Naive thymus-derived CD4-positive, alpha-beta T cell (primary cell): ENCODE results near the gene PMM2. TPM values are rescaled to one million over a fixed set of nuclear protein-coding genes. Genes with fewer than 3 reads are reported as not detected.

Experiments
- ATAC-seq: fragments of 150-1000 bp; cut with Tn5 transposase; 2 replicates; pipeline ENCODE4 v1.10.0; 2021; ENCODE audit warnings: mild to moderate bottlenecking, moderate library complexity
- CTCF ChIA-PET: fragments of 350-600 bp; sonication (Branson Sonifier 250); formaldehyde crosslinking; loops from one replicate; lab custom pipeline; 2021; ENCODE audit warnings: antibody characterized with exemption; lab: Charles Lee
- POLR2A ChIA-PET: fragments of 350-600 bp; sonication (Branson Sonifier 250); formaldehyde crosslinking; loops from one replicate; lab custom pipeline; 2021; ENCODE audit warnings: antibody characterized with exemption, inconsistent platforms; lab: Charles Lee
- DNase-seq, 9 donors: peaks; one replicate each; pipeline versions ENCODE4 v3.0.0 to v3.0.0-alpha.2; 2020 to 2022; ENCODE audit warnings: mixed read lengths in 1 of 9
- H3K27ac ChIP-seq: one replicate; pipeline ENCODE4 v1.7.0; 2013; ENCODE audit warnings: mild to moderate bottlenecking, low read depth, low read length, moderate library complexity
- H3K27me3 ChIP-seq, 2 donors: one replicate each; pipeline ENCODE4 v1.7.0; 2013; ENCODE audit warnings: low read length in 2 of 2, mild to moderate bottlenecking in 2 of 2, moderate library complexity in 2 of 2; ENCODE audit not compliant: control insufficient read depth in 2 of 2, insufficient read depth in 2 of 2
- H3K36me3 ChIP-seq, 3 experiments: 1 replicate in 2 of 3; 2 replicates in 1 of 3; pipeline ENCODE4 v1.7.0; 2013; ENCODE audit warnings: low read length in 3 of 3, mild to moderate bottlenecking in 3 of 3, moderate library complexity in 1 of 3; ENCODE audit not compliant: insufficient read depth in 3 of 3, control insufficient read depth in 2 of 3
- H3K4me1 ChIP-seq, 2 donors: one replicate each; pipeline ENCODE4 v1.7.0; 2013; ENCODE audit warnings: low read length in 2 of 2, mild to moderate bottlenecking in 2 of 2, moderate library complexity in 1 of 2; ENCODE audit not compliant: control insufficient read depth in 2 of 2, insufficient read depth in 2 of 2
- H3K4me3 ChIP-seq: 2 replicates; pipeline ENCODE4 v1.7.0; 2013; ENCODE audit warnings: mild to moderate bottlenecking, low read length
- H3K9me3 ChIP-seq, 3 experiments: 1 replicate in 2 of 3; 2 replicates in 1 of 3; pipeline ENCODE4 v1.7.0; 2013; ENCODE audit warnings: low read length in 3 of 3; ENCODE audit not compliant: control insufficient read depth in 2 of 3
- H3K27ac Mint-ChIP-seq, 9 donors: one replicate each; pipeline ENCODE4 v1.8.0; 2020 to 2022; ENCODE audit warnings: mixed read lengths in 9 of 9, mild to moderate bottlenecking in 8 of 9, moderate library complexity in 5 of 9, inconsistent platforms in 2 of 9
- H3K27me3 Mint-ChIP-seq, 5 donors: one replicate each; pipeline ENCODE4 v1.8.0; 2021 to 2022; ENCODE audit warnings: mixed read lengths in 5 of 5, mild to moderate bottlenecking in 1 of 5
- H3K36me3 Mint-ChIP-seq, 5 donors: one replicate each; pipeline ENCODE4 v1.8.0; 2020 to 2022; ENCODE audit warnings: mixed read lengths in 5 of 5, mild to moderate bottlenecking in 3 of 5, inconsistent platforms in 1 of 5
- H3K4me1 Mint-ChIP-seq, 7 donors: one replicate each; pipeline ENCODE4 v1.8.0; 2020 to 2022; ENCODE audit warnings: mixed read lengths in 7 of 7, mild to moderate bottlenecking in 3 of 7, inconsistent platforms in 1 of 7
- H3K4me3 Mint-ChIP-seq, 10 donors: one replicate each; pipeline ENCODE4 v1.8.0; 2020 to 2022; ENCODE audit warnings: mild to moderate bottlenecking in 10 of 10, mixed read lengths in 10 of 10, moderate library complexity in 6 of 10, inconsistent platforms in 2 of 10
- H3K9me3 Mint-ChIP-seq, 11 donors: one replicate each; pipeline ENCODE4 v1.8.0; 2020 to 2022; ENCODE audit warnings: mixed read lengths in 11 of 11, mild to moderate bottlenecking in 4 of 11, inconsistent platforms in 1 of 11, moderate library complexity in 1 of 11
- intact Hi-C, 2 donors: fragments of 100-400 bp; cut with micrococcal nuclease; formaldehyde crosslinking; loops; one replicate each; pipeline ENCODE4 v1.15.1; 2023
- polyA plus RNA-seq, 2 donors: library from polyadenylated mRNA; unstranded; fragments of 300-500 nt; fragmentation: Illumina TruSeq; gene quantifications; one replicate each; pipeline ENCODE4 v1.2.3, GENCODE V29; 2021
- total RNA-seq, 6 experiments: library from RNA in 5 of 6; stranded (reverse) in 5 of 6; gene quantifications; 1 replicate in 5 of 6; 2 replicates in 1 of 6; pipeline ENCODE4 v1.2.3 and lab custom pipeline; 2021 to 2026

The PMM2 gene
- total and polyA plus RNA-seq, 7 experiments from 2014 or later = 18.0 to 52.8 (median 40.9) TPM

DNA sequence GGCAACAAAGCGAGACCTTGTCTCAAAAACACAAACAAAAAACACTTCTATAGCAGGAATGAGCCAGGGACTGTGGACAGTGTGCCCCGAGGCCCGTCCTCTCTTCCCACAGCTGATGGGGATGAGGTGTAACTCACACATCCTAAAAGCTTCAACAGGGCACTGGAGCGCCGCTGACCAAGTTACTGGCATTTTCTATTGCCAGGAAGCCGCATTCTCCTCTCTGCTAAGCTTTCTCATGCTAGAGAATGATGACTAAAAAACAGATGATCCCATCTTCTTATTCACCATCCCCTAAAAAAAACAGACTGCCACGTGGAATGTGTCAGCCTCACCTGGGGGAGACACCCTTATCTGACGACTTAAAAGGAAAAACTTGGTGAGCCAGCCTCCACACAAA lies 54.9 kb downstream of the PMM2 start:
- Mint-ChIP-seq H3K4me1 (peaks cover 10 to 39% (median 21%) of the 10 kb centered on the region in 7 donors), H3K9me3 (peaks cover 0 to 2% (median 0%) of the 10 kb centered on the region in 11 donors), H3K27me3 (no peaks in the 10 kb centered on the region), H3K27ac (peak overlapping the region in 5 of 9 donors; percentile 7 to 64 (median 36)), H3K36me3 (peaks cover 0 to 24% (median 10%) of the 10 kb centered on the region in 5 donors), H3K4me3 (no peak overlapping the region)
- Histone ChIP-seq H3K36me3 (peaks cover 0 to 73% (median 7%) of the 10 kb centered on the region in 3 experiments), H3K27me3 (no peaks in the 10 kb centered on the region), H3K4me3 (no peak overlapping the region), H3K4me1 (no peaks in the 10 kb centered on the region), H3K27ac (no peak overlapping the region), H3K9me3 (no peaks in the 10 kb centered on the region)
- POLR2A ChIA-PET = interaction anchor here (4.2 kb wide), 1 partner anchor 16 kb away, joined by 15 read pairs; the partner anchor contains the start of gene CARHSP1
- intact Hi-C loops = no loop called here
- ATAC-seq (no peak), DNase-seq (no peak)
- CTCF ChIA-PET = no interaction called here

DNA sequence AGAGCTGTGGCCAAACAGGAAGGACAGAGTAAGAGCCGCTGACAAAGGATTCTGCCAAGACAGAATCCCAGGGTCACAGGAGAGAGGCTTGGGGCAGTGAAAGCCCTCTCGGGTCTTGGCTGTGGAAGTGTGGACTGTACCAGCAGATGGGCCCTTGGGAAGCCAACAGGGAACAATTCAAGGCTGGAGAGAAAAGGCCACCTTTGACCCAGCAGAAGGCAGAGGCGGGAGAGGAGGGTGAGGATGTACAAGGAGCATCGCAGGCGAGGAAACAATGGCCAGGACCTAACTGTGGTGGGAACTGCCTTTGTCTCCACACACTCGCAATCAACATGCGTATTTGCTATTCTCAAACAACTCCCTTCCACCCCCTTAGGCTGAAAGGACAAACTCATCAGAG lies 55.5 kb downstream of the PMM2 start:
- no peaks in the 10 kb centered on the region for H3K27me3 Mint-ChIP-seq
- Histone ChIP-seq H3K4me1 (no peaks in the 10 kb centered on the region), H3K27ac (no peak overlapping the region), H3K27me3 (no peaks in the 10 kb centered on the region), H3K9me3 (no peaks in the 10 kb centered on the region), H3K4me3 (no peak overlapping the region), H3K36me3 (peaks cover 0 to 72% (median 7%) of the 10 kb centered on the region in 3 experiments)
- peaks cover 10 to 42% (median 25%) of the 10 kb centered on the region in 7 donors for H3K4me1 Mint-ChIP-seq
- H3K27ac Mint-ChIP-seq = peak overlapping the region in 6 of 9 donors; percentile 7 to 64 (median 48)
- no peak overlapping the region for H3K4me3 Mint-ChIP-seq
- intact Hi-C loops = no loop called here
- DNase-seq (no peak), ATAC-seq (no peak)
- H3K36me3 Mint-ChIP-seq = peaks cover 0 to 28% (median 13%) of the 10 kb centered on the region in 5 donors
- ChIA-PET POLR2A (interaction anchor here (4.2 kb wide), 1 partner anchor 15 kb away, joined by 15 read pairs; the partner anchor contains the start of gene CARHSP1), CTCF (no interaction called here)
- peaks cover 0 to 2% (median 0%) of the 10 kb centered on the region in 11 donors for H3K9me3 Mint-ChIP-seq

DNA sequence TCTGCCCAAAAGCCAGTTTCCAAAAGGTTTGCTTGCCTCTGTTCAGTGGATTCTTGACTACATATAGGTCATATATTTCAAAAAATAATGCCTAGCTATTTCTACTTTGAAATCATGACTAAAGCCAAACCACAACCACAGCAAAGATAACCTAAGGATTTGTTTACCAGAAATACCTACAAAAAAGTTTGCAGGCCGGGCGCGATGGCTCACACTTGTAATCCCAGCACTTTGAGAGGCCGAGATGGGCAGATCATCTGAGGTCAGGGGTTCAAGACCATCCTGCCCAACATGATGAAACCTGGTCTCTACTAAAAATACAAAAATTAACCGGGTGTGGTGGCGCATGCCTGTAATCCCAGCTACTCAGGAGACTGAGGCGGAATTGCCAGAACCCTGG lies 56.0 kb downstream of the PMM2 start:
- Histone ChIP-seq H3K27ac (no peak overlapping the region), H3K27me3 (no peaks in the 10 kb centered on the region), H3K4me3 (no peak overlapping the region), H3K36me3 (peaks cover 0 to 72% (median 7%) of the 10 kb centered on the region in 3 experiments), H3K9me3 (no peaks in the 10 kb centered on the region), H3K4me1 (no peaks in the 10 kb centered on the region)
- ChIA-PET POLR2A (interaction anchor here (4.2 kb wide), 1 partner anchor 15 kb away, joined by 15 read pairs; the partner anchor contains the start of gene CARHSP1), CTCF (interaction anchor here (1.2 kb wide), 1 partner anchor 17 kb away, joined by 3 read pairs; no protein-coding TSS in a partner anchor)
- Mint-ChIP-seq H3K27ac (peak overlapping the region in 4 of 9 donors; percentile 18 to 64 (median 41)), H3K9me3 (peaks cover 0 to 2% (median 0%) of the 10 kb centered on the region in 11 donors), H3K4me3 (no peak overlapping the region), H3K27me3 (no peaks in the 10 kb centered on the region), H3K4me1 (peaks cover 10 to 45% (median 27%) of the 10 kb centered on the region in 7 donors), H3K36me3 (peaks cover 0 to 31% (median 13%) of the 10 kb centered on the region in 5 donors)
- intact Hi-C loops = loop anchor here in 1 of 2 donors (2.0 kb wide), 2 partner anchors 15 to 27 kb away; partner anchors contain the start of gene CARHSP1
- ATAC-seq = no peak
- no peak for DNase-seq

DNA sequence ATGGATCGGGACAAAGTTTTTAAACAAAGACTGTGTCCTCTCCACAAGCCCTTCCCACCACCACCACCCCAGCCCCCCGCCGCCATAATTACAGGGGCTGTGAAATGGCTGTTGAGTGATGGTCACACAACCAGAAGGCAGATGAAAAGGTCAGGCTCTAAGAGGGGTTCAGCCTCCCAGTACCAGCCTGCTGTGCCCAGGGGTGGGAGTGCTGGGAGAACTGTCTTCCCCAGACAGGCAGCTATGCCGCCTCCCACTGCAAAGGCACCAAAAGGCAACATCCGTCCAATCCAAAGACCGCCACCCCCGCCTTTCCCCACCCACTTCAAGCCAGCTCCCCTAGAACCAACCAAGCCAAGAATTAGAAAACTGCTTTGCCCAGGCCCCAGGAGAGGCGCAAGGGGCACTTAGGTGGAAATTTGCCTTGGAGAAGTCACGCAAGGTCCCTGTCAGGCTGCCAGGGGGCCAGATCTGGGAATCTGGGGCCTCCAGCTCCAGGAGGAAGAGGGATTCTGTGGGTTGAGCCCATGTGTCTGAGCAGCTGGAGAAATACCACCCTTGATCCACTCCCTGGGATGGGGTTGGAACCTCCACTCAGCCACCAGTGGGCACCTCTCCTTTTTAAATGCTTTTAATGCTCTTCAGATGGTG lies 56.8 kb downstream of the PMM2 start:
- ATAC-seq = no peak
- intact Hi-C loops = loop anchor here in 1 of 2 donors (2.0 kb wide), 2 partner anchors 14 to 26 kb away; partner anchors contain the start of gene CARHSP1
- H3K27ac Mint-ChIP-seq = peak overlapping the region in 3 of 9 donors; percentile 43 to 64 (median 46)

DNA sequence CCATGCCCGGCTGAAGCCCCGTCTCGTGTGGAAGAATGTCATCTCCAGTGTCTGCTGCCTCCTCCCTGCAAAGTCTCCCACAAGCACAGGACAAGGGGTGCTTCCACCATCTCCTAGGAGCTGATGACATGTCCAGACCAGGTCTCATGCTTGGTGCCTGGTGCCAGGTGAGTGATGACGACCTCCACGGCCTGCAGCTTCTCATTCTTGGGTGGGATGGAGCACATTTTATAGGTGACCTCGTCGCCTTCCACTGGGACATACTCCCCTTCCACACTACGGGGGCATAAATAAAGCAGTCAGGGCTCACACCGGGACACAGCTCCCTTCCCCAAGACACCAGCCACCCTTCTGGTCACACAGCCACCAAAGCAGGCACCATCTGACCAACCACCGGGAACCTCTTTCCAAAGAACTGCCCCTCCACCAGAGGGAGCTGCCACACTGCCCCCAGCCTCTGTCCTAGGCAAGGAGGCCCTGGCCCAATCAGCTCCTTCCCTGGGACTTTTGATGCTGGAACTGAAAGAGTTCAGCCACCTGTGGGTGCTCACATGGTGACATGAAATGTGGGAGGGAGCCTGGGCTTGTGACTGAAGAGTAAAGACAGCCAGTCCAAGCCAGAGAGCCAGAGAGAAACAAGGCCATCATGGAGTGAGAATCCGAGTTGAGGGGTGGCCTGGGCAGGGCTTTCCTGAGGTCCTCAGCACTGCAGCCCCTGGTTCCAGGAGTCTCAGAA lies 57.6 kb downstream of the PMM2 start:
- Histone ChIP-seq H3K27ac (no peak overlapping the region), H3K9me3 (no peaks in the 10 kb centered on the region), H3K27me3 (no peaks in the 10 kb centered on the region), H3K4me1 (no peaks in the 10 kb centered on the region), H3K4me3 (no peak overlapping the region), H3K36me3 (peaks cover 0 to 66% (median 4%) of the 10 kb centered on the region in 3 experiments)
- ATAC-seq (no peak), DNase-seq (no peak)
- POLR2A ChIA-PET = interaction anchor here (4.2 kb wide), 1 partner anchor 13 kb away, joined by 15 read pairs; the partner anchor contains the start of gene CARHSP1
- peak overlapping the region in 1 of 10 donors; percentile 25 for H3K4me3 Mint-ChIP-seq
- peaks cover 6 to 40% (median 28%) of the 10 kb centered on the region in 7 donors for H3K4me1 Mint-ChIP-seq
- H3K9me3 Mint-ChIP-seq = no peaks in the 10 kb centered on the region
- peak overlapping the region in 8 of 9 donors; percentile 21 to 58 (median 37) for H3K27ac Mint-ChIP-seq
- intact Hi-C loops = loop anchor here in 1 of 2 donors (2.0 kb wide), 2 partner anchors 14 to 26 kb away; partner anchors contain the start of gene CARHSP1
- no peaks in the 10 kb centered on the region for H3K27me3 Mint-ChIP-seq
- H3K36me3 Mint-ChIP-seq = peaks cover 0 to 36% (median 13%) of the 10 kb centered on the region in 5 donors
- CTCF ChIA-PET = interaction anchor here (0.9 to 1.0 kb wide), 2 partner anchors 12 to 28 kb away, joined by 3 read pairs; no protein-coding TSS in a partner anchor

More for the DNA sequence above, 56.8 kb downstream of the PMM2 start:
- ChIA-PET CTCF (interaction anchor here (0.5 to 1.2 kb wide), 2 partner anchors 17 to 20 kb away, joined by 3 read pairs; no protein-coding TSS in a partner anchor), POLR2A (interaction anchor here (4.2 kb wide), 1 partner anchor 14 kb away, joined by 15 read pairs; the partner anchor contains the start of gene CARHSP1)
- peaks cover 10 to 44% (median 30%) of the 10 kb centered on the region in 7 donors for H3K4me1 Mint-ChIP-seq
- Histone ChIP-seq H3K4me3 (no peak overlapping the region), H3K36me3 (peaks cover 0 to 74% (median 7%) of the 10 kb centered on the region in 3 experiments), H3K27me3 (no peaks in the 10 kb centered on the region), H3K9me3 (no peaks in the 10 kb centered on the region), H3K4me1 (no peaks in the 10 kb centered on the region), H3K27ac (no peak overlapping the region)
- no peaks in the 10 kb centered on the region for H3K27me3 Mint-ChIP-seq
- no peaks in the 10 kb centered on the region for H3K9me3 Mint-ChIP-seq
- H3K36me3 Mint-ChIP-seq = peaks cover 0 to 36% (median 13%) of the 10 kb centered on the region in 5 donors
- no peak overlapping the region for H3K4me3 Mint-ChIP-seq
- no peak for DNase-seq

DNA sequence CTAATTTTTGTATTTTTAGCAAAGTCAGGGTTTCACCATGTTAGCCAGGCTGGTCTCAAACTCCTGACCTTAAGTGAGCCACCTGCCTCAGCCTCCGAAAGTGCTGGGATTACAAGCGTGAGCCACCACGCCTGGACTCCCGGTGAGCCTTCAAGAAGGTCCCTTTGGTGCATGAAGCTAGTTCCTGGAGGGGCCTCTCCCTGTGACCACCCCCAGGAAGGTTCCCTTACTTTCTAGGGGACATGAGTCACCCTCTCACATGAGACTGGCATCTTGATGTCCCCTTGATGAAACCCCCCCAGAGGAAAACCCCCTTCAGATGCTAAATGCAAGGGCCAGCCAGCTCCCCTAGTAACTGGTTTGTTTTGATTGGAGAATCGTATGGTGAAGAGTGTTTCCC lies 58.3 kb downstream of the PMM2 start:
- H3K9me3 Mint-ChIP-seq = no peaks in the 10 kb centered on the region
- peaks cover 0 to 30% (median 8%) of the 10 kb centered on the region in 5 donors for H3K36me3 Mint-ChIP-seq
- no peaks in the 10 kb centered on the region for H3K4me1 ChIP-seq
- H3K4me1 Mint-ChIP-seq = peaks cover 0 to 33% (median 20%) of the 10 kb centered on the region in 7 donors
- peaks cover 0 to 61% (median 4%) of the 10 kb centered on the region in 3 experiments for H3K36me3 ChIP-seq
- H3K27me3 ChIP-seq = no peaks in the 10 kb centered on the region
- CTCF ChIA-PET = interaction anchor here (0.9 to 1.0 kb wide), 2 partner anchors 11 to 27 kb away, joined by 3 read pairs; no protein-coding TSS in a partner anchor
- H3K9me3 ChIP-seq = no peaks in the 10 kb centered on the region
- DNase-seq (no peak), ATAC-seq (no peak)
- H3K27ac Mint-ChIP-seq = peak overlapping the region in 5 of 9 donors; percentile 12 to 69 (median 55)
- H3K4me3 ChIP-seq = no peak overlapping the region
- POLR2A ChIA-PET = interaction anchor here (4.2 kb wide), 1 partner anchor 12 kb away, joined by 15 read pairs; the partner anchor contains the start of gene CARHSP1
- no peak overlapping the region for H3K4me3 Mint-ChIP-seq
- no peak overlapping the region for H3K27ac ChIP-seq
- intact Hi-C loops = loop anchor here in 1 of 2 donors (2.0 kb wide), 2 partner anchors 13 to 25 kb away; partner anchors contain the start of gene CARHSP1
- no peaks in the 10 kb centered on the region for H3K27me3 Mint-ChIP-seq
